ENCODE measurements around the gene TP53INP2. TPM values are rescaled to one million over a fixed set of nuclear protein-coding genes. Genes with fewer than 3 reads are reported as not detected.
"Not testable (repeated sequence)": the region's sequence is repeated elsewhere in the genome, so short reads cannot be mapped to it uniquely, and the experiment has no call there.

The TP53INP2 gene
- total and polyA plus RNA-seq, 2 donors (not counting 1 experiment from before 2014, with no cell fraction given), result 7.7 to 14.7 TPM

DNA sequence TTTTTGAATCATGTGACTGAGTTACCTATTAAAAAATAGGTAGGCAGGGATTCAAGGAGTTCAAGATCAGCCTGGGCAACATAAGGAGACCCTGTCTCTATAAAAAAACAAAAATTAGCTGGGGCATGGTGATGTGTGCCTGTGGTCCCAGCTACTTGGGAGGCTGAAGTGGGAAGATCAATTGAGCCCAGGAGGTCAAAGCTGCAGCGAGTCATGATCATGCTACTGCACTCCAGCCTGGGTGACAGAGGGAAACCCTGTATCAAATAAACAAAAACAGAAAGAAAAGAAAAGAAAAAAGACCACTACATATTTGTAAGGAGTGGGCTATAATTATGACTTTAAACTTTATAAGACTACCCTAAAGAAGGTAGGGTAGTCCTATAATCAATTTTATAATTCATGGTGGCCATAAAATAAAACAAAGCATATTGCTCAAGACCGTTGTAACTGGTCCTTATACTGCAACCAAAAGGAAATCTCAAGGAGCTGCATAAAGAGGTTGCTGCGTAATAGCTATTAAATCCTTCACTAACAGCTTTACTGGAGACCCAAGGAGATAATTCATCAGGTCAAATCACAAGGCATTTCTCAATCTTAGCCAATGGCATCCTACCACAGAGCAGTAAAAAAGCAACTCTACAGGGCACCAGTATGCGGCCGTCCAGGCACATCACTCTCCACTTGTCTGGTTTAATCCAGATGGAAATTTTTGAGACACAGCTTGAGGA is 40.8 kb upstream of the TP53INP2 start:
- Mint-ChIP-seq H3K27me3 (no peaks in the 10 kb centered on the region), H3K27ac (no peak overlapping the region), H3K9me3 (ENCODE audit: insufficient read depth) (no peaks in the 10 kb centered on the region), H3K4me3 (no peak overlapping the region), H3K4me1 (peaks cover 6% of the 10 kb centered on the region)
- CTCF ChIA-PET, result no interaction called here
- Histone ChIP-seq H3K36me3 (replicated peaks in 1 of 2; ENCODE audit: control extremely low read depth in 1 of 2, control insufficient read depth in 1 of 2, extremely low read depth in 1 of 2, insufficient read depth in 2 of 2, low read length in 1 of 2) (no peaks in the 10 kb centered on the region), H3K9me3 (ENCODE audit: control extremely low read depth in 1 of 3, control insufficient read depth in 2 of 3, insufficient read depth in 1 of 3, low read length in 2 of 3) (no peaks in the 10 kb centered on the region), H3K4me2 (replicated peaks; ENCODE audit: low read depth, low read length, poor library complexity, severe bottlenecking) (no peak overlapping the region), H3K4me1 (ENCODE audit: control insufficient read depth in 2 of 2, insufficient read depth in 2 of 2, low read length in 2 of 2) (no peaks in the 10 kb centered on the region), H3K4me3 (ENCODE audit: control extremely low read depth in 1 of 5, extremely low read depth in 1 of 5, insufficient read depth in 1 of 5, low read depth in 2 of 5, low read length in 4 of 5) (no peak overlapping the region), H4K20me1 (ENCODE audit: control insufficient read depth, insufficient read depth, low read length, poor library complexity, severe bottlenecking) (peaks cover 11% of the 10 kb centered on the region), H3K27me3 (replicated peaks in 1 of 4; ENCODE audit: control extremely low read depth in 1 of 4, control insufficient read depth in 3 of 4, insufficient read depth in 4 of 4, low read length in 3 of 4) (no peaks in the 10 kb centered on the region), H3K79me2 (ENCODE audit: control insufficient read depth, insufficient read depth, low read length) (peaks cover 36% of the 10 kb centered on the region), H3K27ac (ENCODE audit: low read length in 2 of 2) (no peak overlapping the region), H3K9ac (ENCODE audit: low read length) (no peak overlapping the region), H2AFZ (ENCODE audit: insufficient read depth, low read depth, low read length, poor library complexity, severe bottlenecking) (no peak overlapping the region)
- intact Hi-C loops (cut with micrococcal nuclease), result no loop called here
- ATAC-seq (ENCODE audit: low read depth) (no peak), DNase-seq (no peak)
- 90% methylated on average over 4 of the region's 5 CpGs for WGBS (ENCODE audit: insufficient coverage)
- no peak for TF ChIP-seq EZH2 (IDR thresholded peaks at IDR 0.05; ENCODE audit: borderline replicate concordance, insufficient read depth, low read depth, low read length, poor library complexity, severe bottlenecking)
- TF ChIP-seq, protein P1, sequence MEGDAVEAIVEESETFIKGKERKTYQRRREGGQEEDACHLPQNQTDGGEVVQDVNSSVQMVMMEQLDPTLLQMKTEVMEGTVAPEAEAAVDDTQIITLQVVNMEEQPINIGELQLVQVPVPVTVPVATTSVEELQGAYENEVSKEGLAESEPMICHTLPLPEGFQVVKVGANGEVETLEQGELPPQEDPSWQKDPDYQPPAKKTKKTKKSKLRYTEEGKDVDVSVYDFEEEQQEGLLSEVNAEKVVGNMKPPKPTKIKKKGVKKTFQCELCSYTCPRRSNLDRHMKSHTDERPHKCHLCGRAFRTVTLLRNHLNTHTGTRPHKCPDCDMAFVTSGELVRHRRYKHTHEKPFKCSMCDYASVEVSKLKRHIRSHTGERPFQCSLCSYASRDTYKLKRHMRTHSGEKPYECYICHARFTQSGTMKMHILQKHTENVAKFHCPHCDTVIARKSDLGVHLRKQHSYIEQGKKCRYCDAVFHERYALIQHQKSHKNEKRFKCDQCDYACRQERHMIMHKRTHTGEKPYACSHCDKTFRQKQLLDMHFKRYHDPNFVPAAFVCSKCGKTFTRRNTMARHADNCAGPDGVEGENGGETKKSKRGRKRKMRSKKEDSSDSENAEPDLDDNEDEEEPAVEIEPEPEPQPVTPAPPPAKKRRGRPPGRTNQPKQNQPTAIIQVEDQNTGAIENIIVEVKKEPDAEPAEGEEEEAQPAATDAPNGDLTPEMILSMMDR (IDR thresholded peaks at IDR 0.05), result no peak
- POLR2A ChIA-PET, result interaction anchor here (0.6 to 0.8 kb wide), 2 partner anchors 14 to 350 kb away, joined by 3 to 9 read pairs; no protein-coding TSS in a partner anchor

DNA sequence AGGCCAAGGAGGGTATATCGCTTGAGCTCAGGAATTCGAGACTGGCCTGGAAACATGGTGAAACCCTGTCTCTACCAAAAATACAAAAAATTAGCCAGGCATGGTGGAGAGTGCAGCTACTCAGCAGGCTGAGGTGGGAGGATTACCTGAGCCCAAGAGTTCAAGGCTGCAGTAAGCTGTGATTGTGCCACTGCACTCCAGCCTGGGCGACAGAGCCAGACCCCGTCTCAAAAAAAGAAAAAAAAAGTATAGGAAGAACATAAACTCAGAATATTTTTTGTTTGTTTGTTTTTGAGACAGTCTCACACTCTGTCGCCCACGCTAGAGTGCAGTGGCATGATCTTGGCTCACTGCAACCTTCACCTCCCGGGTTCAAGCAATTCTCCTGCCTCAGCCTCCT is 39.4 kb upstream of the TP53INP2 start:
- H3K4me3 ChIP-seq (ENCODE audit: control extremely low read depth in 1 of 5, extremely low read depth in 1 of 5, insufficient read depth in 1 of 5, low read depth in 2 of 5, low read length in 4 of 5); H3K27ac Mint-ChIP-seq; H3K27me3 ChIP-seq (replicated peaks in 1 of 4; ENCODE audit: control extremely low read depth in 1 of 4, control insufficient read depth in 3 of 4, insufficient read depth in 4 of 4, low read length in 3 of 4); CTCF ChIA-PET; H3K4me3 Mint-ChIP-seq; H3K4me1 ChIP-seq (ENCODE audit: control insufficient read depth in 2 of 2, insufficient read depth in 2 of 2, low read length in 2 of 2); H3K4me1 Mint-ChIP-seq; H3K27me3 Mint-ChIP-seq; H3K27ac ChIP-seq (ENCODE audit: low read length in 2 of 2); H3K9me3 Mint-ChIP-seq (ENCODE audit: insufficient read depth); H3K4me2 ChIP-seq (replicated peaks; ENCODE audit: low read depth, low read length, poor library complexity, severe bottlenecking); H3K9ac ChIP-seq (ENCODE audit: low read length); ATAC-seq (ENCODE audit: low read depth); H3K36me3 ChIP-seq (replicated peaks in 1 of 2; ENCODE audit: control extremely low read depth in 1 of 2, control insufficient read depth in 1 of 2, extremely low read depth in 1 of 2, insufficient read depth in 2 of 2, low read length in 1 of 2); DNase-seq; intact Hi-C loops (cut with micrococcal nuclease); H2AFZ ChIP-seq (ENCODE audit: insufficient read depth, low read depth, low read length, poor library complexity, severe bottlenecking); H3K9me3 ChIP-seq (ENCODE audit: control extremely low read depth in 1 of 3, control insufficient read depth in 2 of 3, insufficient read depth in 1 of 3, low read length in 2 of 3): not testable (repeated sequence)
- POLR2A ChIA-PET, result interaction anchor here (0.7 kb wide), 1 partner anchor 46 kb away, joined by 3 read pairs; no protein-coding TSS in a partner anchor
- peaks cover 48% of the 10 kb centered on the region for H3K79me2 ChIP-seq (ENCODE audit: control insufficient read depth, insufficient read depth, low read length)
- WGBS (ENCODE audit: insufficient coverage), result 96% methylated on average over 4 of the region's 7 CpGs
- H4K20me1 ChIP-seq (ENCODE audit: control insufficient read depth, insufficient read depth, low read length, poor library complexity, severe bottlenecking), result peaks cover 11% of the 10 kb centered on the region
